Right cardiac atrium (tissue), 5 donors: Measurements from ENCODE around the gene ARHGAP8. TPM values are rescaled to one million over a fixed set of nuclear protein-coding genes. Genes with fewer than 3 reads are reported as not detected.
"Not testable (repeated sequence)": the region's sequence is repeated elsewhere in the genome, so short reads cannot be mapped to it uniquely, and the experiment has no call there.

Source experiments
- ATAC-seq, 2 donors: fragments of 200-7000 bp; cut with Tn5 transposase; one replicate each; pipeline versions ENCODE4 v1.8.0 to v1.9.1; 2020; ENCODE audit warnings: moderate library complexity in 2 of 2, mild to moderate bottlenecking in 1 of 2
- DNase-seq, 3 donors: peaks; one replicate each; pipeline ENCODE4 v3.0.0-alpha.2; 2020
- H3K27ac ChIP-seq: one replicate; pipeline ENCODE4 v1.5.1; 2013; ENCODE audit warnings: mild to moderate bottlenecking, low read length, control low read depth, moderate library complexity
- H3K27me3 ChIP-seq: one replicate; pipeline ENCODE4 v1.6.1; 2013; ENCODE audit not compliant: control insufficient read depth, insufficient read depth
- H3K4me1 ChIP-seq: one replicate; pipeline ENCODE4 v1.6.1; 2013; ENCODE audit warnings: low read length; ENCODE audit not compliant: control insufficient read depth, insufficient read depth
- H3K4me3 ChIP-seq: one replicate; pipeline ENCODE4 v1.5.1; 2013; ENCODE audit warnings: low read length, control low read depth
- H3K9me3 ChIP-seq: one replicate; pipeline ENCODE4 v1.6.1; 2013; ENCODE audit warnings: low read length; ENCODE audit not compliant: control insufficient read depth
- WGBS: extraction: QIAGEN DNeasy Blood & Tissue Kit; methylation state at CpG from one replicate; pipeline ENCODE4 v1.1.7; 2013; 5-methylcytosine and 5-hydroxymethylcytosine counted together
- intact Hi-C, 4 donors: fragments of 100-400 bp; cut with DNase I; formaldehyde crosslinking; loops; one replicate each; pipeline versions ENCODE4 v1.11.0 to v1.14.0; 2022 to 2023
- polyA plus RNA-seq: library from polyadenylated mRNA; stranded (reverse); fragments of 200-250 nt; gene quantifications from one replicate; pipeline ENCODE4 v1.2.3, GENCODE V29; 2013
- total RNA-seq, 4 donors: library from RNA; stranded (reverse); fragmentation: NEBNext Ultra II Directional; extraction: Animal tissue kit (Norgen Biotek cat#: 25700); gene quantifications; one replicate each; pipeline ENCODE4 v1.2.1, GENCODE V29; 2021
- donor health status: healthy with polysubstance abuse.
- donor health status: DM: no; HTN: yes; CAD: no.
- donor health status: DM: no; HTN: no; CAD: no.
- donor health status: DM: no; HTN: yes; CAD: no; lungs with severe emphysema.
- donor health status: DM: yes; HTN: yes; CAD: no.

The ARHGAP8 gene
- total and polyA plus RNA-seq, 5 donors, result 0.02 to 1.9 (median 0.66) TPM

DNA sequence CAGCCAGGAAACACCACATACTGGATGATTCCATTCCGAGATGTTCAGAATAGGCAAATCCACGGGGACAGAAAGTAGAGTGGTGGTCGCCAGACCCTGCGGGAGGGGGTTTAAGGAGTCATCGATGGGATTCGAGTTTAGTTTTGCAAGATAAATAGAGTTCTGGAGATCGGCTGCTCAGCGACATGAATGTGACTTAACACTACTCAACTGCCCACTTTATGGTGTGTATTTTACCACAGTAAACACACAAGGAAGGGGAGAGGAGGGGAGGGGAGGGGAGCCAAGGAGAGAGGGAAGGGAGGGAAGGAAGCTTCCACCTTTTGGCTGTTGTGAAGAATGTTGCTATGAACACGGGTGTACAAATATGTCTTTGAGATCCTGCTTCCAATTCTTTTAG, 10.4 kb upstream of the ARHGAP8 start:
- H3K27ac ChIP-seq, result no peak overlapping the region
- no peaks in the 10 kb centered on the region for H3K4me1 ChIP-seq
- DNase-seq (peak in 1 of 3 donors; percentile 15), ATAC-seq (no peak)
- no peaks in the 10 kb centered on the region for H3K27me3 ChIP-seq
- intact Hi-C loops, result no loop called here
- WGBS, result 77% methylated on average over 9 of the region's 9 CpGs
- no peaks in the 10 kb centered on the region for H3K9me3 ChIP-seq
- H3K4me3 ChIP-seq, result no peak overlapping the region

GRCh38 chr22:44743247-44743646, 9.1 kb upstream of the ARHGAP8 start:
- Histone ChIP-seq H3K9me3 (no peaks in the 10 kb centered on the region), H3K27ac (no peak overlapping the region), H3K27me3 (no peaks in the 10 kb centered on the region), H3K4me3 (no peak overlapping the region), H3K4me1 (no peaks in the 10 kb centered on the region)
- intact Hi-C loops, result no loop called here
- ATAC-seq, result no peak
- peak in 1 of 3 donors; percentile 47 for DNase-seq
- 85% methylated on average over 11 of the region's 11 CpGs for whole genome bisulfite sequencing

GRCh38 chr22:44743804-44744211, 8.6 kb upstream of the ARHGAP8 start:
- Histone ChIP-seq H3K4me3 (no peak overlapping the region), H3K4me1 (no peaks in the 10 kb centered on the region), H3K27me3 (no peaks in the 10 kb centered on the region), H3K27ac (no peak overlapping the region), H3K9me3 (no peaks in the 10 kb centered on the region)
- DNase-seq, result peak in 1 of 3 donors; percentile 2
- no peak for ATAC-seq
- 30% methylated on average over 7 of the region's 7 CpGs for WGBS
- intact Hi-C loops, result no loop called here

- Histone ChIP-seq H3K9me3 (no peaks in the 10 kb centered on the region), H3K27ac (no peak overlapping the region), H3K27me3 (no peaks in the 10 kb centered on the region), H3K4me1 (no peaks in the 10 kb centered on the region), H3K4me3 (no peak overlapping the region)
- intact Hi-C loops, result no loop called here
- whole genome bisulfite sequencing, result 52% methylated on average over 13 of the region's 13 CpGs
- DNase-seq (peak in 2 of 3 donors; percentile 9 to 17), ATAC-seq (no peak)
Measured at GRCh38 chr22:44745853-44746789, 6.3 kb upstream of the ARHGAP8 start.

GRCh38 chr22:44747784-44748127, 4.6 kb upstream of the ARHGAP8 start:
- 97% methylated on average over 4 of the region's 4 CpGs for WGBS
- intact Hi-C loops, H3K4me1 ChIP-seq, H3K27me3 ChIP-seq, ATAC-seq, DNase-seq, H3K9me3 ChIP-seq, H3K27ac ChIP-seq, H3K4me3 ChIP-seq: not testable (repeated sequence)

DNA sequence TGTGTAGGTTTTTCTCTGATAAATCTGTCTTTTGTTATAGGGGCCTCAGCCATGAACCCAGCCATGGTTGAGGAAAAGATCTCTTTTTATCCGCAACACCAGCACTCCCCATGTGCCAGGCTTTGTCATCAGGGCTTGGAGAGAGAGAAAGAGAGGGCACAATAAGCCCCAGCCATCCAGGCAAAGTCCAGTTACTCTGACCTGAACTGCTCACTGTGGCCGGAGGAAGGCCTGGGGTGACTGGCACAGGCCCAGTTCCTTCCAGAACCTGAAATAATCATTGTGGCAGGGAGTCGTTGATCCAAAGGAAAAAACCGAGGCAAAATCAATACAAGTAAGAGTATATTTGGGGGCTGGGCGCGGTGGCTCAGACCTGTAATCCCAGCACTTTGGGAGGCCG, 3.9 kb upstream of the ARHGAP8 start:
- Histone ChIP-seq H3K4me3 (no peak overlapping the region), H3K9me3 (no peaks in the 10 kb centered on the region), H3K27ac (no peak overlapping the region), H3K27me3 (no peaks in the 10 kb centered on the region), H3K4me1 (no peaks in the 10 kb centered on the region)
- ATAC-seq (no peak), DNase-seq (peak in 1 of 3 donors; percentile 15)
- intact Hi-C loops, result no loop called here
- WGBS, result 91% methylated on average over 7 of the region's 7 CpGs

GRCh38 chr22:44750481-44750880, 1.9 kb upstream of the ARHGAP8 start:
- DNase-seq (no peak), ATAC-seq (no peak)
- Histone ChIP-seq H3K4me1 (peaks cover 3% of the 10 kb centered on the region), H3K4me3 (no peak overlapping the region), H3K9me3 (no peaks in the 10 kb centered on the region), H3K27ac (no peak overlapping the region), H3K27me3 (no peaks in the 10 kb centered on the region)
- intact Hi-C loops, result no loop called here
- 76% methylated on average over 1 of the region's 1 CpG for WGBS

GRCh38 chr22:44753189-44754042, 1.0 kb downstream of the ARHGAP8 start:
- intact Hi-C loops, result no loop called here
- no peak overlapping the region for H3K27ac ChIP-seq
- peaks cover 3% of the 10 kb centered on the region for H3K4me1 ChIP-seq
- DNase-seq, result no peak
- no peaks in the 10 kb centered on the region for H3K27me3 ChIP-seq
- 15% methylated on average over 29 of the region's 29 CpGs for WGBS
- no peaks in the 10 kb centered on the region for H3K9me3 ChIP-seq
- ATAC-seq, result peak; percentile 40 to 45
- no peak overlapping the region for H3K4me3 ChIP-seq

DNA sequence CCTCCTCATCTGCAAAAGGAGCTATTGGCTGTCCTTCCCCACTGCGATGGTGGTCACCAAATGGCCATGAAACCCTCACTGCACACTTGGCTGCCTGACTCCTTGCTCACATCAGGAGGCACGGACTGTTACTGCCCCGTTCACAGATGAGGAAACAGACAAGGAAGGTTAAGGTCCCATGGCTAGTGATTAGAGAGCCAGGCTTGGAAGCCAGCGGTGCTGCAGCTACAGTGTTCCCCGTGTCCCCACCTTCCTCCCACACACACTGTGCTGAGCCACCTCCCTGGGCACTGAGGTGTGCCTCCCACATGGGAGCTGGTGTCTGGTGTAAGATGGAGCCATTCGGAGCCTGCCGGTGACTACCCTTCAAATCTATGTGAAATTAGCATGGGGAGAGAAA, 2.6 kb downstream of the ARHGAP8 start:
- no peak for DNase-seq
- Histone ChIP-seq H3K9me3 (no peaks in the 10 kb centered on the region), H3K27me3 (no peaks in the 10 kb centered on the region), H3K4me1 (peaks cover 3% of the 10 kb centered on the region), H3K4me3 (no peak overlapping the region), H3K27ac (no peak overlapping the region)
- ATAC-seq, result no peak
- 65% methylated on average over 7 of the region's 7 CpGs for WGBS
- intact Hi-C loops, result no loop called here

DNA sequence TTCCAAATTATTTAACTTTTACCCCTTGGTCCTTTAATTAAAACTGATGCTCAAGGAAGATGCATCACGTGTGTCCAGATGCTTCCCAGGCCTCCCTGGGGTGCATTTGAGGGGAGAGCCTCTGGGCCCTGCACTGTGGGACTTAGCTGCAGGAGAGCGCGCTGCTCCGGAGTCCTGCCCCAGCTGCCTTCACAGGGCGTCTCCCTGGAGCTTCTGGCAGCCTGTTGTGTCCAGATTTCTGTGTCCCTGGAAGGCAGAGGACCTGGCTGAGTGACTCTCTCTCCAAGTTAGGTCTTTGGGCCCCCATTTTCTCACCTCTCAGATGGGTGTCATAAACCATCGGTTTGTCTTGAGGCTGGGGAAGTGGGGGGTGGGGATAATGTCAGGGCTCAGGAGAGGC, 3.0 kb downstream of the ARHGAP8 start:
- Histone ChIP-seq H3K27ac (no peak overlapping the region), H3K27me3 (no peaks in the 10 kb centered on the region), H3K9me3 (no peaks in the 10 kb centered on the region), H3K4me3 (no peak overlapping the region), H3K4me1 (peaks cover 3% of the 10 kb centered on the region)
- intact Hi-C loops, result no loop called here
- ATAC-seq (no peak), DNase-seq (no peak)
- 46% methylated on average over 6 of the region's 6 CpGs for WGBS

- no peak for ATAC-seq
- intact Hi-C loops, result no loop called here
- 56% methylated on average over 9 of the region's 9 CpGs for WGBS
- Histone ChIP-seq H3K9me3 (no peaks in the 10 kb centered on the region), H3K27ac (no peak overlapping the region), H3K4me1 (peaks cover 3% of the 10 kb centered on the region), H3K4me3 (no peak overlapping the region), H3K27me3 (no peaks in the 10 kb centered on the region)
- DNase-seq, result no peak
Measured at GRCh38 chr22:44755956-44756361, 3.6 kb downstream of the ARHGAP8 start.
